A549 (cell line): ENCODE results near the gene KCNQ1. TPM values are rescaled to one million over a fixed set of nuclear protein-coding genes. Genes with fewer than 3 reads are reported as not detected.

Experiments
- ATAC-seq, 2 experiments: fragments of 200-7000 bp in 1 of 2; fragments of >200 bp in 1 of 2; cut with Nextera tagmentation in 1 of 2; cut with Tn5 transposase in 1 of 2; 3 replicates each; pipeline versions ENCODE4 v1.8.0 to v1.9.1; 2018 to 2020; ENCODE audit warnings: mild to moderate bottlenecking in 1 of 2, moderate library complexity in 1 of 2
- CTCF ChIA-PET: fragments of 300-600 bp; sonication (Branson Sonifier 250); formaldehyde crosslinking; extraction: SDS; loops from one replicate; lab custom pipeline; 2021; ENCODE audit warnings: antibody characterized with exemption, inconsistent platforms; lab: Yijun Ruan, JAX
- POLR2A ChIA-PET: fragments of 350-600 bp; formaldehyde crosslinking; extraction: SDS; loops from one replicate; lab custom pipeline; 2021; ENCODE audit warnings: antibody characterized with exemption, inconsistent platforms; lab: Yijun Ruan, JAX
- DNase-seq, 2 experiments: peaks; one replicate each; pipeline versions ENCODE4 v3.0.0 to v3.0.0-alpha.2; 2011 to 2016; ENCODE audit warnings: low read depth in 1 of 2, low spot score in 1 of 2
- FAIRE-seq: peaks from 2 replicates; lab custom pipeline; 2011; peaks lifted over from hg19 to GRCh38; lab: Jason Lieb, UNC
- H3K27ac ChIP-seq, 2 experiments: fragments of >200 bp; sonication (Bioruptor Twin); formaldehyde crosslinking; 3 replicates each; pipeline ENCODE4 v1.5.1; 2016 to 2017
- H3K4me1 ChIP-seq: fragments of >200 bp; sonication (Bioruptor Twin); formaldehyde crosslinking; 3 replicates; pipeline ENCODE4 v1.6.1; 2016
- H3K4me2 ChIP-seq: fragments of >200 bp; sonication (Bioruptor Twin); formaldehyde crosslinking; 3 replicates; pipeline ENCODE4 v1.6.1; 2016
- H3K4me3 ChIP-seq: fragments of >200 bp; sonication (Bioruptor Twin); formaldehyde crosslinking; 3 replicates; pipeline ENCODE4 v1.5.1; 2016
- H3K9me3 ChIP-seq: fragments of >200 bp; sonication (Bioruptor Twin); formaldehyde crosslinking; 3 replicates; pipeline ENCODE4 v1.6.1; 2016
- BCL3 ChIP-seq: fragments of >200 bp; sonication (Bioruptor Twin); formaldehyde crosslinking; IDR thresholded peaks from 3 replicates; pipeline ENCODE4 v1.6.1; 2016
- BHLHE40 ChIP-seq: IDR thresholded peaks from 2 replicates; pipeline ENCODE4 v1.6.1; 2012; ENCODE audit warnings: low read depth, low read length, inconsistent platforms
- CBX2 ChIP-seq: fragments of 200-600 bp; sonication (generic); IDR thresholded peaks from 2 replicates; pipeline ENCODE4 v1.6.1; 2016; ENCODE audit warnings: low read depth, mild to moderate bottlenecking, borderline replicate concordance
- CEBPB ChIP-seq, 2 experiments: fragments of >200 bp in 1 of 2; sonication (Bioruptor Twin) in 1 of 2; formaldehyde crosslinking in 1 of 2; IDR thresholded peaks; 2 replicates each; pipeline ENCODE4 v1.6.1; 2012 to 2016
- EHF ChIP-seq: fragments of 250-450 bp; sonication (Bioruptor Pico); IDR thresholded peaks from 2 replicates; pipeline ENCODE4 v1.5.0; 2020; ENCODE audit warnings: mild to moderate bottlenecking
- FOSB ChIP-seq: fragments of 250-450 bp; sonication (Bioruptor Pico); IDR thresholded peaks from 2 replicates; pipeline ENCODE4 v1.5.0; 2020; ENCODE audit warnings: mild to moderate bottlenecking, moderate library complexity
- FOSL2 ChIP-seq, 2 experiments: fragments of 450-650 bp in 1 of 2; fragments of >200 bp in 1 of 2; sonication (Bioruptor Twin) in 1 of 2; formaldehyde crosslinking; IDR thresholded peaks; 2 replicates each; pipeline versions ENCODE4 v1.5.0 to v1.6.1; 2016 to 2020; ENCODE audit warnings: mild to moderate bottlenecking in 1 of 2, moderate library complexity in 1 of 2
- HES2 ChIP-seq: fragments of >200 bp; sonication (Bioruptor Twin); formaldehyde crosslinking; IDR thresholded peaks from 2 replicates; pipeline ENCODE4 v1.6.1; 2016
- HOXB13 ChIP-seq: fragments of 250-450 bp; sonication (Bioruptor Pico); IDR thresholded peaks from 2 replicates; pipeline ENCODE4 v1.5.0; 2020; ENCODE audit warnings: low read depth, mild to moderate bottlenecking, moderate library complexity
- HOXB5 ChIP-seq: fragments of 250-450 bp; sonication (Bioruptor Pico); IDR thresholded peaks from 2 replicates; pipeline ENCODE4 v1.5.0; 2020; ENCODE audit warnings: mild to moderate bottlenecking, moderate library complexity
- KDM1A ChIP-seq: fragments of 200-600 bp; sonication (generic); IDR thresholded peaks from 2 replicates; pipeline ENCODE4 v1.6.1; 2016; ENCODE audit warnings: low read depth, mild to moderate bottlenecking
- KDM5A ChIP-seq: fragments of 200-600 bp; sonication (generic); IDR thresholded peaks from 2 replicates; pipeline ENCODE4 v1.6.1; 2016; ENCODE audit warnings: antibody characterized with exemption, mild to moderate bottlenecking
- MAFK ChIP-seq: fragments of 450-650 bp; IDR thresholded peaks from 2 replicates; pipeline ENCODE4 v1.6.1; 2014; ENCODE audit not compliant: partially characterized antibody
- NFE2L2 ChIP-seq: fragments of 150-350 bp; conservative IDR thresholded peaks from 2 replicates; pipeline ENCODE4 v1.6.1; 2014; ENCODE audit warnings: low read length
- NR3C1 ChIP-seq: fragments of >200 bp; sonication (Bioruptor Twin); formaldehyde crosslinking; IDR thresholded peaks from 3 replicates; pipeline ENCODE4 v1.6.1; 2017
- POLR2A ChIP-seq: IDR thresholded peaks from 2 replicates; pipeline ENCODE4 v1.6.1; 2012; ENCODE audit warnings: mild to moderate bottlenecking, low read length
- RAD21 ChIP-seq, 2 experiments: fragments of >200 bp in 1 of 2; sonication (Bioruptor Twin) in 1 of 2; formaldehyde crosslinking in 1 of 2; IDR thresholded peaks in 1 of 2; conservative IDR thresholded peaks in 1 of 2; 2 replicates in 1 of 2; 3 replicates in 1 of 2; pipeline ENCODE4 v1.6.1; 2012 to 2018; ENCODE audit warnings: inconsistent platforms in 1 of 2
- RARB ChIP-seq: fragments of 250-450 bp; sonication (Bioruptor Pico); IDR thresholded peaks from 2 replicates; pipeline ENCODE4 v1.8.0; 2021; ENCODE audit warnings: mild to moderate bottlenecking, moderate library complexity
- SMC3 ChIP-seq: fragments of >200 bp; sonication (Bioruptor Twin); formaldehyde crosslinking; IDR thresholded peaks from 3 replicates; pipeline ENCODE4 v1.6.1; 2018; ENCODE audit warnings: inconsistent platforms
- SREBF2 ChIP-seq: fragments of 450-650 bp; IDR thresholded peaks from 2 replicates; pipeline ENCODE4 v1.6.1; 2014; ENCODE audit warnings: mild to moderate bottlenecking, moderate library complexity
- TFCP2L1 ChIP-seq: fragments of 250-450 bp; sonication (Bioruptor Pico); IDR thresholded peaks from 2 replicates; pipeline ENCODE4 v1.5.0; 2021; ENCODE audit warnings: mild to moderate bottlenecking
- TP53 ChIP-seq: fragments of 250-450 bp; sonication (Bioruptor Pico); IDR thresholded peaks from 2 replicates; pipeline ENCODE4 v1.5.0; 2021; ENCODE audit warnings: mild to moderate bottlenecking, moderate library complexity
- ZFP36 ChIP-seq: fragments of 450-650 bp; IDR thresholded peaks from 2 replicates; pipeline ENCODE4 v1.6.1; 2014; ENCODE audit warnings: borderline replicate concordance; ENCODE audit not compliant: partially characterized antibody
- ZNF302 ChIP-seq: fragments of 250-450 bp; sonication (Bioruptor Pico); IDR thresholded peaks from 2 replicates; pipeline ENCODE4 v1.9.0; 2021; ENCODE audit warnings: inconsistent platforms, mild to moderate bottlenecking, moderate library complexity
- WGBS: methylation state at CpG from one replicate; pipeline ENCODE4 v1.1.6; 2017; ENCODE audit errors: missing lambda C conversion rate; 5-methylcytosine and 5-hydroxymethylcytosine counted together
- polyA plus RNA-seq, 4 experiments: library from polyadenylated mRNA; depleted of rRNA in 3 of 4; stranded (reverse); fragments of >200 nt; fragmentation: RNase III in 1 of 4; extraction: RNeasy Plus Mini Kit Qiagen cat#74134 plus additional on column Dnase treatment in 1 of 4; gene quantifications; 2 replicates in 3 of 4; 3 replicates in 1 of 4; pipeline ENCODE4 v1.2.3, GENCODE V29; 2011 to 2017
- TF ChIP-seq, protein P1 (sequence below): IDR thresholded peaks from 2 replicates; pipeline ENCODE4 v1.6.1; 2012

Gene KCNQ1
- polyA plus RNA-seq, 2 of the 4 experiments (the other 2 are of a cell fraction), result 0.14 to 0.17 TPM

- DNase-seq (peak in 1 of 2 experiments; percentile 20), FAIRE-seq (no peak), ATAC-seq (peak; percentile 43 to 78; a peak in 4 of 6 replicates)
- TF ChIP-seq, protein P1, sequence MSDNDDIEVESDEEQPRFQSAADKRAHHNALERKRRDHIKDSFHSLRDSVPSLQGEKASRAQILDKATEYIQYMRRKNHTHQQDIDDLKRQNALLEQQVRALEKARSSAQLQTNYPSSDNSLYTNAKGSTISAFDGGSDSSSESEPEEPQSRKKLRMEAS, result no peak
- TF ChIP-seq FOSB (CRISPR knock-in tag) (no peak), CEBPB (IDR thresholded peaks at IDR 0.05) (0 out of 4 replicates have a peak, but pooled peaks of 1 of the 2 experiments have one; percentile 14), TP53 (CRISPR knock-in tag) (no peak), TFCP2L1 (no peak)
- CTCF ChIA-PET, result interaction anchor here (0.6 kb wide), 1 partner anchor 93 kb away, joined by 3 read pairs; no protein-coding TSS in a partner anchor
- peak overlapping the region; percentile 42; the same call in 2 of the 3 replicates for H3K4me2 ChIP-seq
- H3K9me3 ChIP-seq, result peaks cover 41% of the 10 kb centered on the region
- no peak overlapping the region for H3K4me3 ChIP-seq
- POLR2A ChIA-PET, result no interaction called here
- peaks cover 10% of the 10 kb centered on the region; the same call in 2 of the 3 replicates for H3K4me1 ChIP-seq
- H3K27ac ChIP-seq, result peak overlapping the region in 1 of 2 experiments; percentile 52; a peak in 3 of 6 replicates
- WGBS, result 56% methylated on average over 21 of the region's 29 CpGs
These were observed 381.3 kb downstream of the KCNQ1 start for GRCh38 chr11:2825889-2826678.

DNA sequence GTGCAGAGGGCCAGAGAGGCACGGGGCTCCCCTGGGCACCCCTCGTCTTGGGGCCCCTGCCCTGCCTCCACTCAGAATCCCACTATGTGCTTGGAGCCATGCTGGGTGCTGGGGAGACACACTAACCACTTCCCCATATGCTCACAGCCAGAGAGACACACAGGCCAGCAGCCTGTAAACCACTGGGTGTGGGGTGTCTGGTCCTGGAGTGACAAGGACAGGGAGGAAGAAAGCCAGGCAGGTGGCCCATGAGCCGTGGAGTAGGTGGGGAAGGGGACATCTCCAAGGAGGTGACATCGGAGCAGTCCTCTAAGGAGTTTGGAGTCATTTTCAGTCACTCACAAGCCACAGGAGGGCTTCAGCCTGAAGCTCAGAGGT lies 381.9 kb downstream of the KCNQ1 start:
- CTCF ChIA-PET, result interaction anchor here (0.6 kb wide), 1 partner anchor 94 kb away, joined by 3 read pairs; no protein-coding TSS in a partner anchor
- peak overlapping the region in 1 of 2 experiments; percentile 49; a peak in 2 of 6 replicates for H3K27ac ChIP-seq
- H3K4me3 ChIP-seq, result no peak overlapping the region
- no peak for FAIRE-seq
- 44% methylated on average over 2 of the region's 4 CpGs for WGBS
- peak in 1 of 2 experiments; percentile 16; a peak in 1 of 6 replicates for ATAC-seq
- POLR2A ChIA-PET, result no interaction called here
- peaks cover 38% of the 10 kb centered on the region for H3K9me3 ChIP-seq
- no peak overlapping the region for H3K4me2 ChIP-seq
- no peak for DNase-seq
- peaks cover 10% of the 10 kb centered on the region; the same call in 2 of the 3 replicates for H3K4me1 ChIP-seq
- no peak for TF ChIP-seq KDM1A
- no peak for TF ChIP-seq HOXB5
- TF ChIP-seq EHF, result no peak
- no peak for TF ChIP-seq KDM5A
- TF ChIP-seq FOSL2 (IDR thresholded peaks at IDR 0.05), result no peak
- no peak for TF ChIP-seq FOSL2 (CRISPR knock-in tag; IDR thresholded peaks at IDR 0.05)
- no peak for TF ChIP-seq POLR2A
- TF ChIP-seq NR3C1, result no peak
- TF ChIP-seq SMC3, result no peak
- TF ChIP-seq, all 56 proteins: peak for 0

- ATAC-seq (no peak), DNase-seq (no peak)
- WGBS, result 89% methylated on average over 10 of the region's 12 CpGs
- H3K27ac ChIP-seq, result no peak overlapping the region
- TF ChIP-seq SREBF2 (no peak), NFE2L2 (no peak), RAD21 (conservative IDR thresholded peaks at IDR 0.05 in 1 of 2, IDR thresholded peaks at IDR 0.05 in 1 of 2) (no peak), HES2 (no peak), CBX2 (no peak), BCL3 (no peak), ZNF302 (no peak), RARB (CRISPR knock-in tag) (no peak), BHLHE40 (no peak), MAFK (no peak), ZFP36 (no peak), HOXB13 (CRISPR knock-in tag) (no peak)
- TF ChIP-seq, all 56 proteins: peak for 0
- H3K4me1 ChIP-seq, result peaks cover 10% of the 10 kb centered on the region; the same call in 2 of the 3 replicates
- H3K4me3 ChIP-seq, result no peak overlapping the region
- H3K4me2 ChIP-seq, result no peak overlapping the region
- H3K9me3 ChIP-seq, result peaks cover 32% of the 10 kb centered on the region
- ChIA-PET POLR2A (no interaction called here), CTCF (no interaction called here)
- FAIRE-seq, result no peak
These were observed 382.4 kb downstream of the KCNQ1 start for GRCh38 chr11:2827256-2827655.
